ENCODE measurements around the gene C18orf54.
"Not testable (repeated sequence)": the region's sequence is repeated elsewhere in the genome, so short reads cannot be mapped to it uniquely, and the experiment has no call there.

The C18orf54 gene

DNA sequence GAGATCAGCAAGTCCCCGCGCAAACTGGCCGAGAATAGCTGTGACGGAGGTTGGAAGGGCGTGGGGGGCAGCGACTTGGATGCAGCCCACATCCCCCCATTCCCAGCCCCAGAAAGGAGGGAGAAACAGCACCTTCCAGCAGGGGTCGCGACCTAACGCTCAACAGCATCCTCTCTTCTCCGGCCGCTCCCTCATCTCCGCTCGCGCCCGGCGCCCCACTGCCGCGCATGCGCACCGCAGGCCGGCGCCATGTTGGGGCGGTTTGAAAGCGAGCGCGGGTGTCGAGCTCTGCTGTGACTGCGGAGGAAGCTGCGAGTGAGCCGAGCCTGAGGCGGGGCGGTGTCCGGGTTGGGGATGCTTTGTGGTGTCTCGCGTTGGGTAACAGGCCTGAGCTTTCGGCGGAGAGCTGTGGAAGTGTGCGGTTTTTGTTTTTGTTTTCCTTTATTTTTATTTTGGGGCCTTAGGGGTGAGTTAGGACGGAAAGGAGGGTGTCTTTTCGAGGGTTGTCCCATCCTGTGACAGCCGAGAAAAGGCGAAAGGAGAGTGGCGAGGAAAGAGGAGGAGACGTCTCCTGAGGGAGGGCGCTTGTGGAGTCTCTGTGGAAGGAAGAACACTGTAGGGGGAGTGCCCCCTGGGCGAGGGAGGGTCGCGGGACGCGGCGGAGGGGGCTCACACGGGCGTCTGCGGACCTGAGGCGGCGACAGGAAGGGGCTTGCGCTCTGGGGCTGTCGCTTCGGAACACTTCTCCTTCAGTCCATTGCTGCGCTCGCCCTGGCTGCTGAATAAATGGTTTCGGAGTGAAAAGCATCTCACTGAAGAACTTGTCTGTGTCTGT is at the start of gene C18orf54, which contains the start of gene STARD6:
Gene C18orf54, plus strand, starts transcription at position 247 of the 835 bp plus-strand sequence. CDS start 2,667 bp downstream, outside the sequence.
Gene STARD6, minus strand, starts transcription at position 199 of the 835 bp plus-strand sequence. CDS start 3,285 bp downstream, outside the sequence.
- peaks cover 1% of the 10 kb centered on the region for H3K27me3 Mint-ChIP-seq
- no peaks in the 10 kb centered on the region for H3K9me3 Mint-ChIP-seq (ENCODE audit: low read depth)
- H3K4me1 Mint-ChIP-seq (ENCODE audit: low read depth), result peaks cover 13% of the 10 kb centered on the region
- H3K27ac Mint-ChIP-seq, result peak within 1 kb of the TSS; percentile 94
- peak within 1 kb of the TSS; percentile 100 for H3K4me3 Mint-ChIP-seq
- H3K36me3 Mint-ChIP-seq, result peaks cover 4% of the 10 kb centered on the region

DNA sequence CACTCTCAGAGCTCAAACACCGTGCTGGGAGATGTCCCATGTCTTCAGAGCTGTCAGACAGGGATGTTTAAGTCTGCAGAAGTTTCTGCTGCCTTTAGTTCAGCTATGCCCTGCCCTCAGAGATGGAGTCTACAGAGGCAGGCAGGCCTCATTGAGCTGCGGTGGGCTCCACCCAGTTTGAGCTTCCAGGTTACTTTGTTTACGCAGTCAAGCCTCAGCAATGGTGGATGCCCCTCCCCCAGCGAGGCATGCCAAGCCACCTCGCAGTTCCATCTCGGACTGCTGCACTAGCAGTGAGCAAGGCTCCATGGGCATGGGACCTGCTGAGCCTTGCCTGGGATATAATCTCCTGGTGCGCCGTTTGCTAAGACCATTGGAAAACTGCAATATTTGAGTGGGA is 48.1 kb upstream of the C18orf54 start:
- H3K27ac Mint-ChIP-seq; H3K27me3 Mint-ChIP-seq; H3K4me3 Mint-ChIP-seq; H3K9me3 Mint-ChIP-seq (ENCODE audit: low read depth); H3K36me3 Mint-ChIP-seq; H3K4me1 Mint-ChIP-seq (ENCODE audit: low read depth): not testable (repeated sequence)

DNA sequence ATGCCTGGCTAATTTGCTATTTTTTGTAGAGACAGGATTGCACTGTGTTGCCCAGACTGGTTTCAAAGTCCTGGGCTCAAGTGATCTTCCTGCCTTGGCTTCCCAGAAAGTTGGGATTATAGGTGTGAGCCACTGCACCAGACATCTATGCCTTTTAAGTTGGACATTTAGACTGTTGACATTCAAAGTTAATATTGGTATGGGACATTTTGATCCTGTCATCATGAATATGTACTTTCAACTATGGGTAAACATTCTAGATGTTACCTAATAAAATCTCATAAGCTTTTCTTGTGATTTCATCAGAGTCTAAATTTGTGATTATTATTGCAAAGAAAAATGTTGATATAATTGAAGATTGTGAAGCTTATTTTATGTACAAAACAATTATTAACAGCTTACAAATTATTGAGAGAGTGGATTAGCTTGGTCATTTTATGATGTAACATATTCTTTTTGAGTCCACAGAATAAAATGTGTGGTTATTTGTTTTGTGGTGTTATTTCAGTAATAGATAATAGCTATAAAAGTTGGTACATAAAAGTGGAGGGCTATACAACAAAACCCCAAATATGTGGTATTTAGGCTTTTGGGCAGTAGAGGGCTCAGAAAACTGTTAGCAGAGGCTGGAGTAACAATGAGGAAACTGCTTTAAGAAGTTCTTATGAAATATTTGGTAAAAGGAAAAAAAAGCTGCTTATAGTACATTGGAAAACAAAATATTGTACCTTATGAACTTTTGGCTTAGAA is 41.5 kb upstream of the C18orf54 start:
- Mint-ChIP-seq H3K36me3 (no peaks in the 10 kb centered on the region), H3K4me1 (ENCODE audit: low read depth) (no peaks in the 10 kb centered on the region), H3K9me3 (ENCODE audit: low read depth) (no peaks in the 10 kb centered on the region), H3K27me3 (peaks cover 6% of the 10 kb centered on the region), H3K27ac (no peak overlapping the region), H3K4me3 (no peak overlapping the region)

DNA sequence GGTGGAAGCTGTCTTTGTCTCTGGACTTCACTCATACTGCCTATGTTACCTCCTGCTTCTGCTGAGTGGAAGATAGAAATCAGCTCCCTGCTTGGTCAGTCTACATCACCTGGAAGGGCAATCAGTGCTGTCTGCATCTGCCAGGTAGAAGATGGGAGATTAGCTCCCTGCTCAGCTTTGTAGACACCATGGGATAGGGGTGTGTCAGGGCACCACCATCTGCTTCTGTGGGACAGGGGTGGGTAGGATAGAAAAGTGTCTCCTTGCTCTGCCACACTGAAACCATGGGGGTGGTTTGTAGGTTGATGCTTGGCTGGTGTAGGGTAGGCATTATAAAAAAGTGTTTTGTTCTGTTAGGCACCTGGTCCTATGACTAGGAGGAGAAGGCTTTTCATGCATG is 34.1 kb upstream of the C18orf54 start:
- Mint-ChIP-seq H3K36me3 (no peaks in the 10 kb centered on the region), H3K4me1 (ENCODE audit: low read depth) (no peaks in the 10 kb centered on the region), H3K27ac (no peak overlapping the region), H3K4me3 (no peak overlapping the region), H3K9me3 (ENCODE audit: low read depth) (no peaks in the 10 kb centered on the region), H3K27me3 (peaks cover 6% of the 10 kb centered on the region)

DNA sequence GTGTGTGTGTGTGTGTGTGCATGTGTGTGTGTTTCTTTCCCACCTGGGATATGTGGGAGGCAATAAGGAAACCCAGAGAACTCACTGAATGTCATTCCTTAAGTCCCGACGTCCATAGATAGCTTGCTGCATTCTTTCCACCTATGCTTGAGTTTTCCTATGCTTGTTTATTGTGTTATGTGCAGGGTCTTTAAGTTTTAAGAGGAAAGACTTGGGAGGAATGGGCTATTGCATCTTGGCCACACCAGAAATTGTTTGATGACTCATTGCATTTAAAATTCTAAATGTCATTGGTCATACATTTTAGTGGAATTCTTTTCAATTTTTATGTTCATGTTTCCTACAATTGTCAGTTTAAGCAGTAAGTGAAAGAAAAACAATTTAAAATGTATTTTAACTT is 33.7 kb upstream of the C18orf54 start:
- H3K36me3 Mint-ChIP-seq, result no peaks in the 10 kb centered on the region
- H3K27me3 Mint-ChIP-seq, result peaks cover 6% of the 10 kb centered on the region
- no peak overlapping the region for H3K27ac Mint-ChIP-seq
- H3K4me1 Mint-ChIP-seq (ENCODE audit: low read depth), result no peaks in the 10 kb centered on the region
- H3K9me3 Mint-ChIP-seq (ENCODE audit: low read depth), result no peaks in the 10 kb centered on the region
- H3K4me3 Mint-ChIP-seq, result no peak overlapping the region

DNA sequence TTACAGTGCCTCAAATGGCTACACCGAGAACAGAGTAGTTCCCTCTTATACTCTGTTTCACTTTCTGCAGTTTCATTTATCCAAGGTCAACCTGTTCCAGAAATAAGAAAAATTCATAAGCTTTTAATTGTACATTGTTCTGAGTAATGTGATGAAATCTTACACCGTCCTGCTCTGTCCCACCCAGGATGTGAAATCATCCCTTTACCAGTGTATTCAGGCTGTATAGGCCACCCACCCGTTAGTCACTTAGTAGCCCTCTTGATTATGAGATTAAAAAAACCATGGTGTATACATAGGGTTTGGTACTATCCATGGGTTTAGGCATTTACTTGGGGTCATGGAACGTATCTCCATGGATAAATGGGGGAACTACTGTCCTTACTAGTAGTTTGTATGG is 29.9 kb upstream of the C18orf54 start:
- H3K4me1 Mint-ChIP-seq (ENCODE audit: low read depth), result no peaks in the 10 kb centered on the region
- no peaks in the 10 kb centered on the region for H3K36me3 Mint-ChIP-seq
- peaks cover 4% of the 10 kb centered on the region for H3K27me3 Mint-ChIP-seq
- H3K9me3 Mint-ChIP-seq (ENCODE audit: low read depth), result no peaks in the 10 kb centered on the region
- H3K4me3 Mint-ChIP-seq, result no peak overlapping the region
- no peak overlapping the region for H3K27ac Mint-ChIP-seq

DNA sequence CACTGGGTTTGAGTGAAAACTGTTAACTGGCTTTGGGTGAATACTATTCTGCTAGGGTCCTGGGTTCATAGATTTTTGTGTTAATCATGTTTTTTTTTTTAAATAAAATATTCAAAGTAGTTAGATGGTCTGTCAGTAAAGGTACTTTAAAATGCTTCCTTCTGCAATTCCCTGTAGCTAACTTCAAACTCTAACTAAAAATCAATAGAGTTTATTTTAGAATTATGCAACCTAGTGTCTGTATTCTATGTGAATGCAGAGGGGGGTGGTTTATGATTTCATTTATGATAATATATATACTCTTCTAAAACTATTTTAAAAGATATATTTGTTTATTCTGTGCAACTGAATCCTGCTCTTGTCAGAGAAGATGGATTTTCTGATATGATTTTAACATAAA is 27.9 kb upstream of the C18orf54 start:
- no peaks in the 10 kb centered on the region for H3K9me3 Mint-ChIP-seq (ENCODE audit: low read depth)
- H3K27ac Mint-ChIP-seq, result no peak overlapping the region
- no peak overlapping the region for H3K4me3 Mint-ChIP-seq
- no peaks in the 10 kb centered on the region for H3K36me3 Mint-ChIP-seq
- H3K4me1 Mint-ChIP-seq (ENCODE audit: low read depth), result no peaks in the 10 kb centered on the region
- peaks cover 5% of the 10 kb centered on the region for H3K27me3 Mint-ChIP-seq

DNA sequence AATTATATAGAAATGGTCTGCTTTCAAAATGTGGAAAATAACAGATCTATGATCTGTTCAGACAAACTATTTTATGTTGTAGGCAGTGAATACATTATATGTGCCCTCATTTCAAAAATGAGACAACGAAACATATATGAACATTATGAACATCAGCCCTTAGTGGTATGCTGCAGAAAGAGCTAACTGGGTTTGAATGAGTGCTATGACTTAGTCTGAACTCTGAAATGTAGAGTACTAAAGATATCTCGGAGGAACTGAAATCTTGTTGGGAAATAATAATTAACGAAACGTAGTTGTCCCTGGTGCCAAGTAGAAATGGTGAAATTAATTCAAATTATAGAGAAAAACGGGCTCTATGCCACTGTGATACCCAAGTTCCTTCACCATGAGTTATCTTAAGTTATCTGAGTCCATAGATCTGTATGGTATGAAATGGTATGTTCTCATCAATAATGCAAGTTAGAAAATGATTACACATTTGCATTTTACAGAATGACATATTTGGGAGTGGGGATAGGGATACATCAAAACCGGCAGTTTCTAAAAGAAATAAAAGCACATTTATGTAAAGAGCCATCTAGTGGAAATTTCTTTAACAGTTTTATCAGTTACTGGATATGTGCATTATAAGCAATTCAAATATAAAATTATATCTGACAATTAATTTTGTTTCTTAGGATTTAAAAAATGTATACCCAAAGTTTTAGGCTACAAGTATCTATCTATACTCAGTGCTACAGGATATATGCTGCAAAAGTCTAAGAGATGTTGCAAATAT is 26.7 kb upstream of the C18orf54 start:
- H3K27ac Mint-ChIP-seq, result no peak overlapping the region
- H3K9me3 Mint-ChIP-seq (ENCODE audit: low read depth), result no peaks in the 10 kb centered on the region
- no peak overlapping the region for H3K4me3 Mint-ChIP-seq
- H3K4me1 Mint-ChIP-seq (ENCODE audit: low read depth), result no peaks in the 10 kb centered on the region
- peaks cover 7% of the 10 kb centered on the region for H3K27me3 Mint-ChIP-seq
- H3K36me3 Mint-ChIP-seq, result no peaks in the 10 kb centered on the region

DNA sequence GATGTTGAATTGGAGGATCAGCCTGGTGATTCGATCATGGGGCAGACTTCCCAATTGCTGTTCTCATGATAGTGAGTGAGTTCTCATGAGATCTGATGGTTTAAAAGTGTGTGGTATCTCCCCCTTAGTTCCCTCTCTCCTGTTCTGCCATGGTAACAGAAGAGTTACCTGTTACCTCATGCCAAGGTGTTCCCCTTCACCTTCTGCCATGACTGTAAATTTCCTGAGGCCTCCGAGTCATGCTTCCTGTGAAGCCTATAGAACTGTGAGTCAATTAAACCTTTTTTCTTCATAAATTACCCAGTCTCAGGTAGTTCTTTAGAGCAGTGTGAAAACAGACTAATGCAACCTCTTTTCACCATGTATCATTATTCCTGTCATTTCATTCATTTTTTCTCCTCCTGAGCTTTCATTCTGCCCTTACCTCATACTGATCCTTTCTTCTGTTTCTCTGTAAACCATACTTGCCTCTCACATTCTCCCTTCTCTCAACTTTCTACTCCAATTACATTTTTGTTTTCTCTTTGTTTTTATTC is 22.0 kb upstream of the C18orf54 start:
- H3K4me1 Mint-ChIP-seq (ENCODE audit: low read depth), result no peaks in the 10 kb centered on the region
- H3K9me3 Mint-ChIP-seq (ENCODE audit: low read depth), result no peaks in the 10 kb centered on the region
- H3K27me3 Mint-ChIP-seq, result peaks cover 7% of the 10 kb centered on the region

DNA sequence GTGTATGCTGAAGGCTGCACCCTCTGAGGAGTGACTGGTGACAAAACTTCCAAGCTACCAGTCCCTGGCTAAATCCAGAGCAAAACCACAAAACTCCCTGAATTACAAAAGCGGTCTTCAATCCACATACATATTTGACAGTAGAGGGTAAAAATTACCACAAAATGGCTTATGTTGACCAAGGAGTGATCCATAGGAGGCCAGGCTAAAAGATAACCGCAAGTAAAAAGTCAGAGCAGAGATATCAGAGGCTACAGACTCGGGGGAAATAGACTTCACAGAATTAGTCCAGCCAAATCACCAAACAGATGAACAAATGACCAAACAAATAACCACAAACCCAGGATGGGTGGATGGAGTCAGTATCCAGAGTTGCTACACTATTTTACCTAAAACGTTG is 19.5 kb upstream of the C18orf54 start:
- H3K4me3 Mint-ChIP-seq, result no peak overlapping the region
- H3K27me3 Mint-ChIP-seq, result peaks cover 5% of the 10 kb centered on the region
- no peak overlapping the region for H3K27ac Mint-ChIP-seq
- H3K9me3 Mint-ChIP-seq (ENCODE audit: low read depth), result no peaks in the 10 kb centered on the region
- no peaks in the 10 kb centered on the region for H3K4me1 Mint-ChIP-seq (ENCODE audit: low read depth)
- no peaks in the 10 kb centered on the region for H3K36me3 Mint-ChIP-seq

More for the DNA sequence above, 22.0 kb upstream of the C18orf54 start:
- Mint-ChIP-seq H3K4me3 (no peak overlapping the region), H3K36me3 (no peaks in the 10 kb centered on the region), H3K27ac (no peak overlapping the region)

DNA sequence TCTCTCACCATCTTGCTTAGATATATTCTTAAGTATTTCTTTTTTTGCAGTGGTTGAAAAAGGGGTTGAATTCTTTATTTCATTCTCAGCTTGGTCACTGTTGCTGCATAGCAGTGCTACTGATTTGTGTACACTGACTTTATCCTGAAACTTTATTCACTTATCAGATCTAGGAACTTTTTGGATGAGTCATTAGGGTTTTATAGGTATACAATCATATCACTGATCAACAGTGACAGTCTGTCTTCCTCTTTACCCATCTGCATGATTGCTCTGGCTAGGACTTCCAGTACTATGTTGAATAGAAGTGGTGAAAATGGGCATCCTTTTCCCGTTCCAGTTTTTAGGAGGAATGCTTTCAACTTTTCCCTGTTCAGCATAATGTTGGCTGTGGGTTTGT is 6.5 kb upstream of the C18orf54 start:
- no peak overlapping the region for H3K27ac Mint-ChIP-seq
- peaks cover 32% of the 10 kb centered on the region for H3K27me3 Mint-ChIP-seq
- no peaks in the 10 kb centered on the region for H3K4me1 Mint-ChIP-seq (ENCODE audit: low read depth)

DNA sequence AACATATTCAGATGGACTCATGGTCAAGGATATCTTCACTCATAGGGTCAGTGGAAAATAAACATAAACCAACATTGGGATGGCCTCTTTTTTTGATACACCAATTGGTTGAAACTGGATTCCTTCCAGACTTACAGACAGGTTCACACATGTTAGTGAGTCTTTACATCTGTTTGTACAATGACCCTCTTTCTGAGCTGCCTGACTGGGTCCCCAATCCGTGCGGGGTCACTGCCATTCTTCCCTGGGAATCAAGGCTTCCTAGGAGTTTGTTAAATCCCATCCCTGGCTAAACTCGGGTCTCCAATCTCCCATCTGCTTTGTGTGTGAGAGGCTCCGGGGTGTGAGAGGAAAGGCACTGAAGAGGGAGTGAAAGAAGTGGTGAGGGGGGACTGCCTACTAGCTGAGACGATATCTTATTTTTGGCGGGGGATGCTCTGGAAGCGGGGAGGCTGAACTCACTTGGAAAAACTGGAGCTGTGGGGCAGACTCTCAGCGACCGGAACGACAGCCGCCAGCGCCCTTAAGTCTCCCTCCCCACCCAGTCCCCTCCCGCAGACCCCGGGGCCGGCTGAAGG is 535 bp upstream of the C18orf54 start:
- peaks cover 5% of the 10 kb centered on the region for H3K36me3 Mint-ChIP-seq
- H3K9me3 Mint-ChIP-seq (ENCODE audit: low read depth), result no peaks in the 10 kb centered on the region
- H3K4me3 Mint-ChIP-seq, result peak overlapping the region; percentile 100
- H3K27me3 Mint-ChIP-seq, result peaks cover 3% of the 10 kb centered on the region
- peaks cover 13% of the 10 kb centered on the region for H3K4me1 Mint-ChIP-seq (ENCODE audit: low read depth)
- peak overlapping the region; percentile 94 for H3K27ac Mint-ChIP-seq

More for the DNA sequence above, 6.5 kb upstream of the C18orf54 start:
- Mint-ChIP-seq H3K4me3 (no peak overlapping the region), H3K9me3 (ENCODE audit: low read depth) (no peaks in the 10 kb centered on the region), H3K36me3 (peaks cover 4% of the 10 kb centered on the region)

DNA sequence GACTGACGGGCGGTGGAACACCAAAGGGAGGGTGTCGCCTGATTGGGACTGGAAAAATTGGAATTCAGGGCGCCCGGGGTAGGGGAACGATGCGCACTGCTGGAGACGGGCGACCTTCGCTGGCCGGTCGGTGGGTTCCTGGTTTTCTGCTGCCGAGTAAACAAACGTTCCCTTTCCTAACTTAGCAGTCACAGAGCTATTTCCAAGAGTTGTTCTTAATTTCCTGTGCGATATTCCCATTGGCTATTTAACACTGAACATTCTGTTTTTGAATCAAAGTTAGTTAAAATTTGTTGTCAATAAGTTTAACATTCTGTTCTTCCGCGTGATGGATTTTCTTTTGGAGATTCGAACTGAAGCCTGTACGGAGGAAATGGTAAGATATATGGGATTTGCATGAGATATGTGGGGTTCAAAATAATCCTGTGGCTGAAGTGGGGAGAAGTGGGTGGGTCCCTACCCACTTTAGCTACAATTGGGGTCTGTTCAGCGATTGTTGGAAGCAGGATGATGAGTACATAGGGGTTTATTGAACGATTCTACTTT is 862 bp downstream of the C18orf54 start:
- H3K4me3 Mint-ChIP-seq, result peak overlapping the region; percentile 100
- no peaks in the 10 kb centered on the region for H3K9me3 Mint-ChIP-seq (ENCODE audit: low read depth)
- peaks cover 1% of the 10 kb centered on the region for H3K27me3 Mint-ChIP-seq
- peaks cover 4% of the 10 kb centered on the region for H3K36me3 Mint-ChIP-seq
- peak overlapping the region; percentile 94 for H3K27ac Mint-ChIP-seq
- peaks cover 13% of the 10 kb centered on the region for H3K4me1 Mint-ChIP-seq (ENCODE audit: low read depth)

DNA sequence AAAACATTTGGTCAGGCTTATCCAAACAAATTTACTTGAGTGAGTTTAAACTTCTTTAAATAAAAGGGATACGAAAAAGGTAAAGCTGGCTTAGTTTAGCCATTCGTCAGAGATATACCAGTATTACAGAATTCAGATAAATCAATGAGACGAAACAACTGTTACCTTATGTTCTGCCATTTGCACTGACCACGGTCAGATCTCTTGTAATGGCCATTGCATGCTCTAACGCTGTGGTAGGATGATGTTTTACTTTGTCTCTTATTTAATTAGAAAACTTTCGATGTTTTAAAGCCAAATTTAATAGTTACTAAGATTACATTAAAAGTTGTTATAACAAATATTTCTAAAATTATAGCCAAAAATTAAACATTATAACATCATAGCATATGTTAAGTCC is 1.5 kb downstream of the C18orf54 start:
- H3K4me3 Mint-ChIP-seq, result peak overlapping the region; percentile 100
- H3K27me3 Mint-ChIP-seq, result peaks cover 1% of the 10 kb centered on the region
- peaks cover 4% of the 10 kb centered on the region for H3K36me3 Mint-ChIP-seq
- H3K4me1 Mint-ChIP-seq (ENCODE audit: low read depth), result peaks cover 13% of the 10 kb centered on the region
- no peaks in the 10 kb centered on the region for H3K9me3 Mint-ChIP-seq (ENCODE audit: low read depth)
- H3K27ac Mint-ChIP-seq, result no peak overlapping the region
